HepG2 (cell line): ENCODE results near the gene CIAO2A. TPM values are rescaled to one million over a fixed set of nuclear protein-coding genes. Genes with fewer than 3 reads are reported as not detected.

ENCODE experiments used
- BCL6 ChIP-seq: IDR thresholded peaks from 2 replicates; pipeline ENCODE4 v1.6.1; 2016; ENCODE audit warnings: missing genetic modification reagents, missing compliant biosample characterization
- ELF1 ChIP-seq: sonication (generic); formaldehyde crosslinking; IDR thresholded peaks from 2 replicates; pipeline ENCODE4 v1.4.0; 2020; ENCODE audit warnings: missing genetic modification reagents
- GLMP ChIP-seq: sonication (generic); formaldehyde crosslinking; IDR thresholded peaks from 2 replicates; pipeline ENCODE4 v1.9.0; 2021; ENCODE audit warnings: missing genetic modification reagents, mild to moderate bottlenecking, borderline replicate concordance
- HHEX ChIP-seq: IDR thresholded peaks from 2 replicates; pipeline ENCODE4 v1.6.1; 2016; ENCODE audit warnings: control low read depth
- NR0B2 ChIP-seq: sonication (generic); formaldehyde crosslinking; IDR thresholded peaks from 2 replicates; pipeline ENCODE4 v1.4.0; 2020; ENCODE audit warnings: mild to moderate bottlenecking, missing genetic modification reagents
- NR2C2 ChIP-seq: sonication (generic); formaldehyde crosslinking; IDR thresholded peaks from 2 replicates; pipeline ENCODE4 v1.4.0; 2020; ENCODE audit warnings: missing genetic modification reagents, mild to moderate bottlenecking, moderate library complexity, borderline replicate concordance
- NR2F6 ChIP-seq, 2 experiments: IDR thresholded peaks; 2 replicates each; pipeline ENCODE4 v1.6.1; 2016; ENCODE audit warnings: antibody characterized with exemption in 1 of 2, mild to moderate bottlenecking in 1 of 2
- SETDB1 ChIP-seq: sonication (generic); formaldehyde crosslinking; IDR thresholded peaks from 2 replicates; pipeline ENCODE4 v1.5.1; 2020; ENCODE audit warnings: missing genetic modification reagents, mild to moderate bottlenecking, borderline replicate concordance
- SRSF1 ChIP-seq: fragments of 200-400 bp; formaldehyde crosslinking; optimal IDR thresholded peaks from 2 replicates; pipeline ENCODE3; 2017; ENCODE audit warnings: mild to moderate bottlenecking, low read depth, low read length, moderate library complexity
- TGIF2 ChIP-seq: IDR thresholded peaks from 2 replicates; pipeline ENCODE4 v1.6.1; 2016; ENCODE audit warnings: control low read depth, missing compliant biosample characterization
- ZFX ChIP-seq: sonication (generic); formaldehyde crosslinking; IDR thresholded peaks from 2 replicates; pipeline ENCODE4 v1.4.0; 2020; ENCODE audit warnings: mild to moderate bottlenecking, low read depth, missing genetic modification reagents, moderate library complexity
- ZNF136 ChIP-seq: sonication (generic); formaldehyde crosslinking; IDR thresholded peaks from 2 replicates; pipeline ENCODE4 v1.8.1; 2022; ENCODE audit warnings: low read depth, mild to moderate bottlenecking, moderate library complexity, missing genetic modification reagents
- ZNF564 ChIP-seq: sonication (generic); formaldehyde crosslinking; IDR thresholded peaks from 2 replicates; pipeline ENCODE4 v1.8.1; 2023; ENCODE audit warnings: mild to moderate bottlenecking, missing genetic modification reagents
- ZNF609 ChIP-seq: sonication (generic); formaldehyde crosslinking; IDR thresholded peaks from 2 replicates; pipeline ENCODE4 v1.4.0; 2020; ENCODE audit warnings: mild to moderate bottlenecking, missing genetic modification reagents, borderline replicate concordance
- ZNF850 ChIP-seq: sonication (generic); formaldehyde crosslinking; conservative IDR thresholded peaks from 2 replicates; pipeline ENCODE4 v1.9.0; 2021; ENCODE audit warnings: mild to moderate bottlenecking, missing genetic modification reagents
- ZNF878 ChIP-seq: sonication (generic); formaldehyde crosslinking; IDR thresholded peaks from 2 replicates; pipeline ENCODE4 v1.8.1; 2023; ENCODE audit warnings: mild to moderate bottlenecking, missing genetic modification reagents, moderate library complexity
- ZSCAN30 ChIP-seq: sonication (generic); formaldehyde crosslinking; IDR thresholded peaks from 2 replicates; pipeline ENCODE4 v1.5.0; 2020; ENCODE audit warnings: mild to moderate bottlenecking, missing genetic modification reagents
- polyA plus RNA-seq, 8 experiments: library from polyadenylated mRNA; depleted of rRNA in 3 of 8; stranded (reverse) in 7 of 8; unstranded in 1 of 8; fragments of >200 nt; fragmentation: Illumina TruSeq in 4 of 8; extraction: Trizol in 4 of 8; gene quantifications; 2 replicates each; pipeline versions ENCODE4 v1.2.1 to v1.2.3, GENCODE V29; 2011 to 2016; ENCODE audit warnings: low read depth in 4 of 8, missing spikeins in 1 of 8, mixed read lengths in 1 of 8; ENCODE audit not compliant: insufficient read depth in 1 of 8
- total RNA-seq, 5 experiments: library from RNA; depleted of rRNA; stranded (reverse); fragments of >200 nt; fragmentation: Illumina TruSeq; extraction: Trizol; gene quantifications; 2 replicates each; pipeline ENCODE4 v1.2.3, GENCODE V29; 2016; ENCODE audit warnings: low read depth in 1 of 5
- TF ChIP-seq, protein P1 (sequence below): sonication (generic); formaldehyde crosslinking; IDR thresholded peaks from 2 replicates; pipeline ENCODE4 v1.4.0; 2020; ENCODE audit warnings: missing genetic modification reagents, borderline replicate concordance

CIAO2A gene
- total and polyA plus RNA-seq, 2 of the 13 experiments (the other 11 are each of a cell fraction or from before 2014, with no cell fraction given), result 83.0 to 100 TPM

DNA sequence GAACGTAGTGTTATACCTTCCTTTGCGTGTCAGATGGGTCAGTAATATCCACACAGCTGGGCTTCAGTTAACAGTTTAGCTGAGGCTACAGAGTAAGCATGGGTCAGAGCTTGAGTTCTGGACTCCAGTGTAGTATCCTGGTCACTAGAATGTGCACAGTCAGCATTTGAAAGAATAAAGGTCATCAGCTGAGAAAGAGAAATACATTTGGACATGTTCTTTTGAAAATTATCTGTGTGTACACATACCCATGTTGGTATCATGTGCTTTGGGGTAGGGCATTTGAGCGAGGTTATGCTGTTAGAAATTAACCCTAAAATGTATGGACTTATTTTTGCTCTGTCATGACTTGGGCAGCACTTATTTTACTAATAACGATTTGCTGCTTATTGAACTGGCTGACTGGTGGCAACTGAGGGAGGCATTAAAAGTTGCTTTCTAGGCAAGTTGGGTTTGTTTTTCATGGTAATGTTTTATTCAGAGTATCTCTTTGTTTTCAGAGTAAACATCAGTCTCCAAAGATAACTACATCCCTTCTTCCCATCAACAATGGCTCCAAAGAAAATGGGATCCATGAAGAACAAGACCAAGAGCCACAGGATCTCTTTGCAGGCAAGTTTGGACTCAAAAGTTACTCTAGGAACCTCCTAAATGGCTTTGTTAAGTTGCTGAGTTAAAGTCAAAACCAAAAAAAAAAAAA is 18.6 kb upstream of the CIAO2A start (continued):
- TF ChIP-seq GLMP (CRISPR knock-in tag) (no peak), NR2C2 (CRISPR knock-in tag) (no peak), ZNF850 (CRISPR knock-in tag) (no peak), ZNF609 (CRISPR knock-in tag) (no peak), ZSCAN30 (no peak), BCL6 (peak; percentile 73; the same call in 1 of the 2 replicates), NR0B2 (CRISPR knock-in tag) (no peak), NR2F6 (IDR thresholded peaks at IDR 0.05) (peak; percentile 26; the same call in 1 of the 2 replicates), NR2F6 (CRISPR knock-in tag; IDR thresholded peaks at IDR 0.05) (no peak; the same call in 1 of the 2 replicates), ZNF136 (CRISPR knock-in tag) (no peak), SRSF1 (no peak), ELF1 (no peak), ZFX (CRISPR knock-in tag) (no peak), SETDB1 (no peak), TGIF2 (CRISPR knock-in tag) (no peak), ZNF564 (CRISPR knock-in tag) (no peak), ZNF878 (no peak), HHEX (CRISPR knock-in tag) (no peak)
- TF ChIP-seq, protein P1, sequence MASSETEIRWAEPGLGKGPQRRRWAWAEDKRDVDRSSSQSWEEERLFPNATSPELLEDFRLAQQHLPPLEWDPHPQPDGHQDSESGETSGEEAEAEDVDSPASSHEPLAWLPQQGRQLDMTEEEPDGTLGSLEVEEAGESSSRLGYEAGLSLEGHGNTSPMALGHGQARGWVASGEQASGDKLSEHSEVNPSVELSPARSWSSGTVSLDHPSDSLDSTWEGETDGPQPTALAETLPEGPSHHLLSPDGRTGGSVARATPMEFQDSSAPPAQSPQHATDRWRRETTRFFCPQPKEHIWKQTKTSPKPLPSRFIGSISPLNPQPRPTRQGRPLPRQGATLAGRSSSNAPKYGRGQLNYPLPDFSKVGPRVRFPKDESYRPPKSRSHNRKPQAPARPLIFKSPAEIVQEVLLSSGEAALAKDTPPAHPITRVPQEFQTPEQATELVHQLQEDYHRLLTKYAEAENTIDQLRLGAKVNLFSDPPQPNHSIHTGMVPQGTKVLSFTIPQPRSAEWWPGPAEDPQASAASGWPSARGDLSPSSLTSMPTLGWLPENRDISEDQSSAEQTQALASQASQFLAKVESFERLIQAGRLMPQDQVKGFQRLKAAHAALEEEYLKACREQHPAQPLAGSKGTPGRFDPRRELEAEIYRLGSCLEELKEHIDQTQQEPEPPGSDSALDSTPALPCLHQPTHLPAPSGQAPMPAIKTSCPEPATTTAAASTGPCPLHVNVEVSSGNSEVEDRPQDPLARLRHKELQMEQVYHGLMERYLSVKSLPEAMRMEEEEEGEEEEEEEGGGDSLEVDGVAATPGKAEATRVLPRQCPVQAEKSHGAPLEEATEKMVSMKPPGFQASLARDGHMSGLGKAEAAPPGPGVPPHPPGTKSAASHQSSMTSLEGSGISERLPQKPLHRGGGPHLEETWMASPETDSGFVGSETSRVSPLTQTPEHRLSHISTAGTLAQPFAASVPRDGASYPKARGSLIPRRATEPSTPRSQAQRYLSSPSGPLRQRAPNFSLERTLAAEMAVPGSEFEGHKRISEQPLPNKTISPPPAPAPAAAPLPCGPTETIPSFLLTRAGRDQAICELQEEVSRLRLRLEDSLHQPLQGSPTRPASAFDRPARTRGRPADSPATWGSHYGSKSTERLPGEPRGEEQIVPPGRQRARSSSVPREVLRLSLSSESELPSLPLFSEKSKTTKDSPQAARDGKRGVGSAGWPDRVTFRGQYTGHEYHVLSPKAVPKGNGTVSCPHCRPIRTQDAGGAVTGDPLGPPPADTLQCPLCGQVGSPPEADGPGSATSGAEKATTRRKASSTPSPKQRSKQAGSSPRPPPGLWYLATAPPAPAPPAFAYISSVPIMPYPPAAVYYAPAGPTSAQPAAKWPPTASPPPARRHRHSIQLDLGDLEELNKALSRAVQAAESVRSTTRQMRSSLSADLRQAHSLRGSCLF, result no peak
